ENCODE data around the gene KLHL6.
"Not testable (repeated sequence)": the region's sequence is repeated elsewhere in the genome, so short reads cannot be mapped to it uniquely, and the experiment has no call there.

Gene KLHL6

GRCh38 chr3:183533412-183534132 is 21.9 kb downstream of the KLHL6 start:
- in situ Hi-C loops (cut with HindIII; ENCODE audit: low sequenced_read_pairs): no loop called here

DNA sequence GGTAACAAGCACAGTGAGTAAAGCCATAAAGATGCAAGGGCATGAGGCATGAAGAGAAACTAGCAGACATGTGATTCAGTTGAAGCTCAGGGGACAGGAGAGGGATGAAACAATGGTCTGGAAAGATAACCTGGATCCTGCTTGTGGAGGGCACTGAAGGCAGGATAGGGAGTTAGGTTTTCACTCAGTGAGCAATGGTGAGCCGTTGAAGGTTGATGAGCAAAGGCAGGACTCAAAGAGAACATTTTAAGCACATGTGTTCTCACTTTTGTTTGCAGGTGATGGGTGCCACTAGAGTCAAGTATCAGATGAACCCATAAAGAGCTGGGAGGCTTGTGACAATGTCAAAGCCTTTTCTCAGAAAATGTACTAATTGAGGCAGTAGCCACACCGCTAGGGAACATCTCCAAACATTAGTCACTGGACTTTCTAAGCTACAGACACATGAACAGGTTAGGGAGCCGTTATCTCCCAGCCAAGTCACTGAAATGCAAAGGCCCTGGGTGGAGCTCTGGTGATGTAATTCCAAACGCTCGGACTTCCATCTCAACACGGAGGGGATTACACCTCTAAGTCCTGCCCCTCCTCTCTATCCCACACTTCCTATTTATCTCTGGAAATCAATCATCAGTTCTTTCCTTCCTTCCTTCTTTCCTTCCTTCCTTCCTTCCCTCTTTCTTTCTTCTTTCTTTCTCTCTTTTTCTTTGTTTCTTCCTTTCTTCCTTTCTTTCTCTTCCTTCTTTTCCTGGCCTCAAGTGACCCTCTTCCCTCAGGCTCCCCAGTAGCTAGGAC is 22.7 kb downstream of the KLHL6 start:
- in situ Hi-C loops (cut with HindIII; ENCODE audit: low sequenced_read_pairs): no loop called here

GRCh38 chr3:183529717-183530116 is 25.8 kb downstream of the KLHL6 start:
- in situ Hi-C loops (cut with HindIII; ENCODE audit: low sequenced_read_pairs): no loop called here

DNA sequence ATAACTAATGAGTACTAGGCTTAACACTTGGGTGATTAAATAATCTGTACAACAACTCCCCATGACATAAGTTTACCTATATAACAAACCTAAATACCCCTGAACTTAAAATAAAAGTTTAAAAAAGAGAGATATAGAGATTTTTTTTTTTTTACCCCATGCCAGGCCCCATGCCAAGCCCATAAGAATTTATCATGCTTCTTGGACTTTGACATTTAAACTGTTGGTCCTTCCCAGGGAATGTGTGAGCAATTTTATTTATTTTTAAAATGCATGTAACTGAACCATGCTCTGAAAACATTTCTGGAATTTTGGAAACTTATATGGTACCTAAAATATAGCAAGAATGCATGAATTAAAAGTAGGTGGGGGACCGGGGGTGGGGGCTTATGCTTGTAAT is 26.3 kb downstream of the KLHL6 start:
- in situ Hi-C loops (cut with HindIII; ENCODE audit: low sequenced_read_pairs): no loop called here

DNA sequence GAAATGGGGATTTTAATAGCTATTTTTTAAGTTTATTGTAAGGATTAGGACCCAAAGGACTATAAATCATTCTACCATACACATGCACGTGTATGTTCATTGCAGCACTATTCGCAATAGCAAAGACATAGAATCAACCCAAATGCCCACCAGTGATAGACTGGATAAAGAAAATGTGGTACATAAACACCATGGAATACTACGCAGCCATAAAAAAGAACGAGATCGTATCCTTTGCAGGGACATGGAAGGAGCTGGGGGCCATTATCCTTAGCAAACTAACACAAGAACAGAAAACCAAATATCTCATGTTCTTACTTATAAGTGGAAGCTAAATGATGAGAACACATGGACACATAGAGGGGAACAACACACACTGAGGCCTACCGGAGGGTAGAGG is 26.7 kb downstream of the KLHL6 start:
- in situ Hi-C loops (cut with HindIII; ENCODE audit: low sequenced_read_pairs): not testable (repeated sequence)

GRCh38 chr3:183527428-183528379 is 27.8 kb downstream of the KLHL6 start:
- in situ Hi-C loops (cut with HindIII; ENCODE audit: low sequenced_read_pairs): no loop called here

DNA sequence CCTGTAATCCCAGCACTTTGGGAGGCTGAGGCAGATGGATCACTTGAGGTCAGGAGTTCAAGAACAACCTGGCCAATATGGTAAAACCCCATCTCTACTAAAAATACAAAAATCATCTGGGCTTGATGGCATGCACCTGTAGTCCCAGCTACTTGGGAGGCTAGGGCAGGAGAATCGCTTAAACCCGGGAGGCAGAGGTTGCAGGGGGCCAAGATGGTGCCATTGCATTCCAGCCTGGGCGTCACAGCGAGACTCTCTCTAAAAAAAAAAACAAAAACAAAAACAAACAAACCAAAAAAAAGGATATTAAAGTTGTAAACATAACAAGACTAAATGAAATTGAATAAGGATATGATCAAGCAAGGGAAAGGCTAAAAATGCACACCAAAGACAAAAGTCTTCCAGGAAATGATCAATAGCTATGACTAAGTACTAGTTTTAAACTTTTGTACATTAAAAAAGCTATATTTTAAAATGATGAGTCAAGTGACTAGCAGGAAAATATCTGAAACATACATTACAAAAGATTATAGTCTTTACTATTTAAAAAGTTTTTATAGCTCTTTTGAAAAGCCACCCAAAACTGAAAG is 28.6 kb downstream of the KLHL6 start:
- in situ Hi-C loops (cut with HindIII; ENCODE audit: low sequenced_read_pairs): no loop called here

DNA sequence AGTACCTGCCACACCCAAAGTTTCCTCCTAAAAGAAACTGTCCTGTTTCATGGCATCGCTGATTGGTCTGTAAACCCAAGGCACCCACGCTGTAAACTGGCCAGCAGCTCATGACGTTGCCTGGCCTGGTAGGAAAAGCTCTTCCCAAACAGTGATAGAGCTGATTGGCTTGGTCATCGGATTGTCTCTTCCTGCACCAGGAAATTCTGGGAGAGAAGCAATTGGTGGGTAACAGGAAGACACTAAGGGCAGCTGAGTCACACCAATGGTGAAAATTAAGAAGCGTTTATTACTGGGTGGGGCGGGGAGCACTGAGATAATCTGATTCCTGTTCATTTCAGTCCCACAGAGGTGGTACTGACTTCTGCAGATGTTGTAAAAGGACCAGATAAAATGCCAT is 31.0 kb downstream of the KLHL6 start:
- in situ Hi-C loops (cut with HindIII; ENCODE audit: low sequenced_read_pairs): no loop called here

GRCh38 chr3:183520741-183521556 is 34.6 kb downstream of the KLHL6 start:
- in situ Hi-C loops (cut with HindIII; ENCODE audit: low sequenced_read_pairs): not testable (repeated sequence)

GRCh38 chr3:183520295-183520694 is 35.2 kb downstream of the KLHL6 start:
- in situ Hi-C loops (cut with HindIII; ENCODE audit: low sequenced_read_pairs): not testable (repeated sequence)

GRCh38 chr3:183519891-183520290 is 35.6 kb downstream of the KLHL6 start:
- in situ Hi-C loops (cut with HindIII; ENCODE audit: low sequenced_read_pairs): no loop called here

GRCh38 chr3:183518491-183519251 is 36.8 kb downstream of the KLHL6 start:
- in situ Hi-C loops (cut with HindIII; ENCODE audit: low sequenced_read_pairs): no loop called here

- in situ Hi-C loops (cut with HindIII; ENCODE audit: low sequenced_read_pairs): no loop called here
Measured at GRCh38 chr3:183517607-183518006, 37.9 kb downstream of the KLHL6 start.

DNA sequence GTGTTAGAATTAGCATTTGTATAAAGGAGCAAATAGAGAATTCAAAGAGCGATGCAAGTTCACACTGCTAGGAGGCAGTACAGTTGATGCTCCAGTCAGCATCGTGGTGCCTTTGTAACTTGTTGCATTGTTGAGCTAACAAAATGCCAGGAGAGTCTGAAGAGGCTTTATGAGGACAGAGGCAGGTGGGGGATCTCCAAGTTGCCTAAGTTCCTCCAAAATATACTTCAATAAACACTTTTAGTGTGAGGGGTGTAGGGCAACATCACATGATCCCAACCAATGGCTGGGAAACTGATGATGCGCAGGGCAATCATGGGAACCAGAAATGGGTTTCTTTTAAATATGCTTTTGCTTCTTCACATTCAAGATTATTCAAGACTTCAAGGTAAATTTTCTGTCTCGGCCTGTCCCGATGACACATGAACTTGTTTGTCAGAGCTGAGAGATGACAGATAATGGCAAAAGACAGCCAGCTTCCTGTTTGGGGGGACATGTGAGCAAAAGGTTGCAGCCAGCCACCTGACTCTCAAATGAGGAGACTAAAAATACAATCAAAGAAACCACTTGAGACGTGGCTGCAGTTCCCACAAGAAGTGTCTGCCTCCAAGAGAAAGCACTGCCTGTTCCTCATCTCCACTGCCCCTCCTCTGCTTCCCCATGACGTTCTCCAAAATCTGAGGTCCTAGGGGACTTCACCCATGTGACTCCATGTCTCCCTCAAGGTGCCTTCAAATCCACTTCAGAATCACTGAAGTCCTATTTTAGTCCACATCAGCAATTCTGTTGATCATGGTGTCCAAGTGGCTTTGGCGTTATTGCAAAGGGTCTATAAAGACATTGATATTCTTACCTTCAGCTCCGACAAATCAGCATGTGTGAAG is 39.3 kb downstream of the KLHL6 start:
- in situ Hi-C loops (cut with HindIII; ENCODE audit: low sequenced_read_pairs): no loop called here

- in situ Hi-C loops (cut with HindIII; ENCODE audit: low sequenced_read_pairs): no loop called here
Measured at GRCh38 chr3:183514021-183514420, 41.5 kb downstream of the KLHL6 start.

DNA sequence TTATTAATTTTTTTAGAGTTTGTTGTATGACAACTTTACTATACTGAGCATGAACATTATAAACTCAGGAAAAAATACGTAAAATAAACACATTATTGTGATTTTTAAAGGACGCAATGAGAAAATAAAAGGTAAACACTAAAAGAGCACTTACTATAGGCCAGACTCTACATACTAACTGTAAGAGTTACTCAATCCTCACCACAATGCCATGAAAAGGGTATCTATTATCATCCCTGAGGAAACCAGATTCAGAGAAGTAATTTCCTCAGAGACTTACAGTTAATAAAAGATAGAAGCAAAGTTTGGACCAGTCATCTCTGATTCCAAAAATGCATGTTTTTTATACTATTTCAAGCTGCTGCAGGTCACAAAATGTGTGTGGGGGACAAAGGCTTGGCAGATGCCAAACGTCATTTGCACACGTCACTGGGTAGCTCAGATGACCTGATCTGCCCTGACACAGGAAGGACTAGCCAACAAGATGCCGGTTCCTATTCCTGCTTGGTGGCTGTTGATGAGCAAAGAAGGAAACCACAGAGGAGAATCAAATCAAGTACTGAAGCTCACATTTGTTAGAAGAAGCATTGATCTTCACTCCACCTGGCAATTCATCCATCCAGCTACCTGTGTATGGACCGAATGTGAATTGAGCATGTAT is 42.3 kb downstream of the KLHL6 start:
- in situ Hi-C loops (cut with HindIII; ENCODE audit: low sequenced_read_pairs): no loop called here

GRCh38 chr3:183511286-183512131 is 44.0 kb downstream of the KLHL6 start:
- in situ Hi-C loops (cut with HindIII; ENCODE audit: low sequenced_read_pairs): not testable (repeated sequence)

Measured in DLD1 (cell line).